SU-DHL-6 (cell line): ENCODE results near the gene PRR12.
"Not testable (repeated sequence)": the region's sequence is repeated elsewhere in the genome, so short reads cannot be mapped to it uniquely, and the experiment has no call there.

Experiments used
- H2AFZ ChIP-seq: fragments of 200-600 bp; sonication (generic); 2 replicates; pipeline ENCODE4 v1.6.1; 2014; ENCODE audit warnings: low read depth, mild to moderate bottlenecking, moderate library complexity, mixed read lengths, antibody characterized with exemption, low read length; ENCODE audit not compliant: severe bottlenecking
- H3F3A ChIP-seq: fragments of 200-600 bp; shearing (Covaris generic); 2 replicates; pipeline ENCODE4 v1.6.0; 2016; ENCODE audit warnings: antibody characterized with exemption, mild to moderate bottlenecking; ENCODE audit not compliant: insufficient read depth
- H3K27ac ChIP-seq: fragments of 200-600 bp; sonication (generic); 2 replicates; pipeline ENCODE4 v1.5.1; 2016; ENCODE audit warnings: low read depth, mild to moderate bottlenecking, low read length, moderate library complexity, mixed read lengths
- H3K27me3 ChIP-seq: fragments of 200-600 bp; sonication (generic), shearing (Covaris generic); 2 replicates; pipeline ENCODE4 v1.6.0; 2014; ENCODE audit warnings: mild to moderate bottlenecking, low read length
- H3K36me3 ChIP-seq: fragments of 200-600 bp; sonication (generic); 2 replicates; pipeline ENCODE4 v1.6.1; 2014; ENCODE audit warnings: mild to moderate bottlenecking, low read length, mixed read lengths
- H3K4me2 ChIP-seq: fragments of 300-600, 200-600 bp; shearing (Covaris generic), sonication (generic); 2 replicates; pipeline ENCODE4 v1.6.0; 2014; ENCODE audit warnings: low read length, low read depth, mild to moderate bottlenecking; ENCODE audit not compliant: poor library complexity, severe bottlenecking
- H3K4me3 ChIP-seq: fragments of 200-600 bp; sonication (generic); 2 replicates; pipeline ENCODE4 v1.5.1; 2014; ENCODE audit warnings: antibody characterized with exemption, low read length, mild to moderate bottlenecking, mixed read lengths; ENCODE audit not compliant: insufficient read depth, poor library complexity, severe bottlenecking
- H3K79me2 ChIP-seq: fragments of 200-600 bp; sonication (generic); 2 replicates; pipeline ENCODE4 v1.6.1; 2014; ENCODE audit warnings: mild to moderate bottlenecking, low read length, moderate library complexity; ENCODE audit not compliant: insufficient read depth
- H3K9ac ChIP-seq: fragments of 200-600 bp; sonication (generic); 2 replicates; pipeline ENCODE4 v1.7.0; 2014; ENCODE audit warnings: mild to moderate bottlenecking, low read length
- H3K9me2 ChIP-seq: fragments of 200-600 bp; sonication (generic); replicated peaks from 2 replicates; pipeline ENCODE4 v1.6.1; 2014; ENCODE audit warnings: low read length; ENCODE audit not compliant: insufficient read depth
- H3K9me3 ChIP-seq: fragments of 200-600 bp; sonication (generic); 2 replicates; pipeline ENCODE4 v1.6.1; 2014; ENCODE audit warnings: low read length, mixed read lengths; ENCODE audit not compliant: insufficient read depth
- H4K20me1 ChIP-seq: fragments of 200-600 bp; sonication (generic); 2 replicates; pipeline ENCODE4 v1.6.1; 2014; ENCODE audit warnings: low read depth, mild to moderate bottlenecking, antibody characterized with exemption, low read length, moderate library complexity, mixed read lengths
- CTCF ChIP-seq: fragments of 200-600 bp; sonication (generic); IDR thresholded peaks from one replicate; pipeline ENCODE4 v1.5.1; 2017; ENCODE audit warnings: antibody characterized with exemption, mild to moderate bottlenecking, low read length, moderate library complexity; ENCODE audit not compliant: insufficient read depth, poor library complexity, severe bottlenecking
- EZH2phosphoT487 ChIP-seq: fragments of 200-600 bp; sonication (generic), shearing (Covaris generic); conservative IDR thresholded peaks from 2 replicates; pipeline ENCODE4 v1.6.1; 2018; ENCODE audit warnings: mild to moderate bottlenecking, antibody characterized with exemption, low read length, moderate library complexity, mixed read lengths

PRR12 gene

GRCh38 chr19:49615861-49616260 lies 24.9 kb downstream of the PRR12 start:
- Histone ChIP-seq H4K20me1 (no peaks in the 10 kb centered on the region), H3F3A (no peaks in the 10 kb centered on the region), H3K79me2 (peaks cover 8% of the 10 kb centered on the region; the same call in 1 of the 2 replicates), H3K9me3 (no peaks in the 10 kb centered on the region), H2AFZ (no peak overlapping the region), H3K36me3 (no peaks in the 10 kb centered on the region), H3K9ac (no peak overlapping the region), H3K27ac (no peak overlapping the region), H3K9me2 (no peaks in the 10 kb centered on the region), H3K27me3 (no peaks in the 10 kb centered on the region), H3K4me2 (no peak overlapping the region), H3K4me3 (no peak overlapping the region)
- TF ChIP-seq EZH2phosphoT487 (no peak), CTCF (no peak)

- no peak overlapping the region for H3K4me3 ChIP-seq
- H3K9me3 ChIP-seq = no peaks in the 10 kb centered on the region
- H3K9ac ChIP-seq = no peak overlapping the region
- no peak overlapping the region for H3K27ac ChIP-seq
- TF ChIP-seq CTCF (no peak), EZH2phosphoT487 (no peak)
- H3K36me3 ChIP-seq = no peaks in the 10 kb centered on the region
- H3F3A ChIP-seq = no peaks in the 10 kb centered on the region
- no peaks in the 10 kb centered on the region for H3K27me3 ChIP-seq
- H3K79me2 ChIP-seq = 0 out of 2 replicates have a peak, but pooled peaks cover 4% of the 10 kb centered on the region
- no peaks in the 10 kb centered on the region for H3K9me2 ChIP-seq
- no peak overlapping the region for H3K4me2 ChIP-seq
- no peaks in the 10 kb centered on the region for H4K20me1 ChIP-seq
- no peak overlapping the region for H2AFZ ChIP-seq
These were observed 25.6 kb downstream of the PRR12 start for GRCh38 chr19:49616532-49616931.

- Histone ChIP-seq H3K27ac (no peak overlapping the region), H3K4me3 (no peak overlapping the region), H3K9me2 (no peaks in the 10 kb centered on the region), H3K79me2 (0 out of 2 replicates have a peak, but pooled peaks cover 4% of the 10 kb centered on the region), H3K27me3 (no peaks in the 10 kb centered on the region), H3K4me2 (no peak overlapping the region), H4K20me1 (no peaks in the 10 kb centered on the region), H3K36me3 (no peaks in the 10 kb centered on the region), H2AFZ (no peak overlapping the region), H3K9ac (no peak overlapping the region), H3K9me3 (no peaks in the 10 kb centered on the region), H3F3A (no peaks in the 10 kb centered on the region)
- TF ChIP-seq CTCF = no peak
- TF ChIP-seq EZH2phosphoT487 = no peak
These were observed 26.0 kb downstream of the PRR12 start for GRCh38 chr19:49616945-49617344.

- not testable (repeated sequence) for H3K4me3 ChIP-seq, H3K27ac ChIP-seq, H3K9me3 ChIP-seq, H3K79me2 ChIP-seq, H4K20me1 ChIP-seq, H3F3A ChIP-seq, H3K9me2 ChIP-seq, H3K9ac ChIP-seq, H3K36me3 ChIP-seq, H3K27me3 ChIP-seq, H2AFZ ChIP-seq, H3K4me2 ChIP-seq
These were observed 26.9 kb downstream of the PRR12 start for GRCh38 chr19:49617860-49618259.
